ENCODE results near the gene ZNF606.

ZNF606 gene

GRCh38 chr19:58002384-58003173 lies at the start of gene ZNF606:
Gene ZNF606 (minus strand): TSS chr19:58002820. CDS start chr19:58001319, 1,501 bp downstream.
- DNase-seq, result peak; percentile 90

DNA sequence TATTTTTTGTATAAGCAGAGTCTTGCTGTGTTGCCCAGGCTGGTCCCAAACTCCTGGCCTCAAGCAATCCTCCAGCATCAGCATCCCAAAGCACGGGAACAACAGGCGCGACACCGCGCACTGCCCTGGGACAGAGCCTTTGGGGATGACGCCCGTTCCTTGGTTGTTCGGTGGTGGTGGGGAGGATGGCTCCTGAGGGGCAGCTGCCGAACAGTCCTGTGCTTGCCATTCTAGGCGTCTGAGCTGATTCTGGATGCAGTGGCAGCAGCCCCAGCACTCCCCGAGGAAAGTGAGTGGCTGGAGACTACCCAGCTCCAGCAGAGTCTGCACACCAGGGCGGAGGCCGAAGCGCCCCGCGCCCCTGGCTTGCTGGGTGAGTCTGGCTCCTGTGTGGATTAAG lies 49.6 kb upstream of the ZNF606 start:
- DNase-seq, result no peak

DNA sequence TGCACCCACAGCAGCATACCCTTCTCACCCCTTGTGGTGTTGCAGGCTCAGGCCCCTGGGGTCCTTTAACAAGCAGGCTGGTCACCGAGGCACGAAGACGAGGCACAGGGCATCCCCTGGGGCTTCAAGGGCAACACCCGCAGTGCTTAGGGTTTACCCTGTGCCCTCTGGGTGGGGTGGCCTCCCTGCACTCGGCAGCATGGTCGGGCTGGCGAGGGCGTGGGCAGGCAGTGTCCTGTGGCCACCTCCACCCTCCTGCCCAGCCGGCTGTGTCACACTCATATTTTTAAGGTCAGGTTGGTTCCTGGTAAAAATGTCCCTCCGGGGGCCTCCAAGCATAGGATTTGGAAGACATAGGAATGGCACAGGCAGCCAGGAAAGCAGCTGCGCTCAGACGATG lies 45.1 kb upstream of the ZNF606 start:
- DNase-seq, result no peak

DNA sequence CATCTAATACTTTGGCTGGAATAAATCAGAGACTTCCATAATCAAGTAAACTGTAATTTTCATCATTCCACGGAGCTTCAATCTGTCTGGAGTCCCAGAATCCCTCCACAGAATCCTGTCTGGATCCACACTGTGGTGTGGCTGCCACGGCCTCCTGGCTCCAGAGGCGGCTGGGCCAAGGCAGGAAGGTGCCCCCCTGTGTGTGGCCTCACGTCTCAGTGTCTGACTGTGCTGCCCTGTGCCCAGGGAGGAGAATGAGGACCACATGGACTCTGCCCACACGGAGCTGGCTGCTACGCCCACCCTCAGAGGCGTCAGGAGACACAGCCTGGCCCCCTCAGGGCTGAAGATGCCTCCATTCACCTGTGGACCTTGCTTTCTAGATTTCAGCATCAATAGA lies 44.2 kb upstream of the ZNF606 start:
- DNase-seq, result no peak

GRCh38 chr19:58045411-58046050 lies 42.9 kb upstream of the ZNF606 start:
- no peak for DNase-seq

DNA sequence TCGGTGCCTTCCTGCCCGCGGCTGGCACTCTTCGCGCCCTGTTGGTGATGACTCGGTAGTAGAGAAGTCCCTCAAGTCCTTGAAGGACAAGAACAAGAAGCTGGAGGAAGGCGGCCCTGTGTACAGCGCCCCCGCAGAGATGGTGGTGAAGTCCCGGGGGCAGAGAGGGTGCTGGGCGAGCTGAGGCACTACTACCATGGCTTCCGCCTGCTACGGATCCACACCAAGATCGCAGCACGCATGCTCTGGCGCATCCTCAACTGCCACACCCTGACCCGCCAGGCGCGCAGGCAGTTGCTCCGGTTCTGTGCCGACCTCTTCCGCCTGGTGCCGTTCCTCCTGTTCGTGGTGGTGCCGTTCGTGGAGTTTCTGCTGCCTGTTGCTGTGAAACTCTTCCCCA lies 42.3 kb upstream of the ZNF606 start:
- no peak for DNase-seq

DNA sequence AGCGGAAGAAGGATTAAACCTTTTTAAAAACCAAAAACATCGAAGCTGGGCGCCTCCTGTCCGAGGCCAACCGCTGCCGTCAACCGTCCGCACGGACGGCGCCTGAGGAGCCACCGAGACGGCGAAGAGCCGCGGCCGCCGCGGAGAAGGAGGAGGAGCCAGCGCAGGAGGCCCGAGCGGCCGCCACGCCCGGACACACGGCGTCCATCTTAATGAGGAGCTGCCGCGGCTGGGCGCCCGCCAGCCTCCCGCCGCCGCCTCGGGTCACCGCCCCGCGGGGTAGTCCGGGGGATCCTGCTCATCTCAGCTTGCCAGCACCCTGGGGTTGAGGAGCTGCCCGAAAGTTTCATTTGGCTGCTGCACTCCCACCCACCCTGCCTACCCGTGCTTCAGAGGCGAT lies 41.8 kb upstream of the ZNF606 start:
- no peak for DNase-seq

- no peak for DNase-seq
Observed at GRCh38 chr19:58042495-58043340, 40.1 kb upstream of the ZNF606 start.

DNA sequence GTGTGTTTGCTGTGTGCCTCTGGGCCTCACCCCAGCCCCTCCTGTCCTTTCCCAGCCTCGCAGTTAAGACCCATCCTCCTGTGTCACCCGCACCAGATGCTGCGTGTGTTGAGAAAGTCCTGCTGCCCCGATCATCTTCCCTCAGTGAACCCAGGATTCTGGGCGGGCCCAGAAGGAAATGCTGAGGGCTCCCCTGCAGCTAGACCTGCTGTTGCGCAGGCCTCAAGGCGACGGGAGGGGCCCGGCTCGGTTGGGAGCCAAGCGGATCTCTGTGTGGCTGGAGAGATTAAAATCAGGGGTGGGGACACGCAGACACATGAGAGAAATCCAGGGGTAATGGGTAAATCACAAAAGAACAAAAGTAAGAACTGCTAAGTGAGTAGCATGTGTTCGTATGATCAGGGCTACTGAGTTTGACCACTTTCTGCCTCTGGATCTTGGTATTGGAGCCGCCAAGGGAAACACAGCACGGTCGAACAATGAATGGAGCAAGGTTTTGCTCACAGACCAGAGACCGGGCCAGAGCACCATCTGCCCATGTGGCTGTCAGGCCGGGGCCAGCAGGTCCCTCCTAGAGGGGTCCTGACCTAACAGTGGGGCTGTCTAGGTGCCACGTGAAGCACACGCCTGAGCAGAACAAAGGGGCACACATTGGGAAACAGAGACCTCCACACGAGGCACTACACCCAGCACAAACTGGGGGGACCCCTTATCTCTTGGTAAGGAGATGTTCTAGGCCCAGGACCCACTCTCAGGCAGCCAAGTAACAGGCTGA lies 38.3 kb upstream of the ZNF606 start:
- no peak for DNase-seq

- DNase-seq, result peak; percentile 85
Observed at GRCh38 chr19:58038688-58039204, 36.1 kb upstream of the ZNF606 start.

- no peak for DNase-seq
Observed at GRCh38 chr19:58037927-58038687, 35.5 kb upstream of the ZNF606 start.

DNA sequence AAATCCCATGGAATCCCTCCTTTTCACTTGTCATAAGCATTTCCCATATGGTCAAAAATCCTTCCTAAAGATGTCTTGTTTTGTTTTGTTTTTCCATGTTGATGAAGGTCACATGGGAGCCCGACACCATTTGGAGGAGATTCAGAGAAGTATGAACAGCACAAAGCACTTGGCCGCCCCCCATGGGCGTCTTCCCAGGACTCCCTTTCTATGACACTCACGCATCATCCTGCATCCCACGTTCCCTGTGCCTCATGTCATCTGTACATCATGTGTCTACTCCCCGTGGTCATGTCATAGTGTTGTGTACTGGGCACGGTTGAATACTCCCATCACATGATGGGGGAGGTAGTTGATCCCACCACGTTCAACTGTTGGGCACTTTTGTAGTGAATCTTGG lies 33.2 kb upstream of the ZNF606 start:
- DNase-seq, result no peak

- no peak for DNase-seq
Observed at GRCh38 chr19:58034477-58034793, 31.8 kb upstream of the ZNF606 start.

- peak; percentile 98 for DNase-seq
Observed at GRCh38 chr19:58033741-58034476, 31.3 kb upstream of the ZNF606 start, which contains the start of gene ZSCAN1. Gene ZSCAN1 (plus strand): TSS chr19:58034025. CDS start chr19:58037837, 3,812 bp downstream.

DNA sequence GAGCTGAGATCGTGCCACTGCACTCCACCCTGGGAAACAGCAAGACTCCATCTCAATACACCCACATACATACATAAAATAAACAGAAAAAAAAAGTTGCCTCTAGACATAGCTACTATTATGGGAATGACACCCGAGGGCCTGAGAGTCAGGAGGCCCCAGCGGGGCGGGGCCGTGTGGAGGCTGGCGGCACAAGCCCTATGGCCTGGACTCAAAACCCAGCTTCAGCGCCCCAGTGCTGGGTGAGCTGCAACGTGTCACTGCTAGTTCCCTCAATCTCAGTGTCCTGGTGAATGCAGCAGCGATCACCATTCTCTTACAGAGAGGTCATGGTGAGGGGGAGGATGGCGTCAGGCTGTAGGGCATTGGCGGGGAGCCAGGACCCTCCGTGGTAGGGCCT lies 22.0 kb upstream of the ZNF606 start:
- DNase-seq, result no peak

GRCh38 chr19:58022283-58022660 lies 19.7 kb upstream of the ZNF606 start:
- no peak for DNase-seq

DNA sequence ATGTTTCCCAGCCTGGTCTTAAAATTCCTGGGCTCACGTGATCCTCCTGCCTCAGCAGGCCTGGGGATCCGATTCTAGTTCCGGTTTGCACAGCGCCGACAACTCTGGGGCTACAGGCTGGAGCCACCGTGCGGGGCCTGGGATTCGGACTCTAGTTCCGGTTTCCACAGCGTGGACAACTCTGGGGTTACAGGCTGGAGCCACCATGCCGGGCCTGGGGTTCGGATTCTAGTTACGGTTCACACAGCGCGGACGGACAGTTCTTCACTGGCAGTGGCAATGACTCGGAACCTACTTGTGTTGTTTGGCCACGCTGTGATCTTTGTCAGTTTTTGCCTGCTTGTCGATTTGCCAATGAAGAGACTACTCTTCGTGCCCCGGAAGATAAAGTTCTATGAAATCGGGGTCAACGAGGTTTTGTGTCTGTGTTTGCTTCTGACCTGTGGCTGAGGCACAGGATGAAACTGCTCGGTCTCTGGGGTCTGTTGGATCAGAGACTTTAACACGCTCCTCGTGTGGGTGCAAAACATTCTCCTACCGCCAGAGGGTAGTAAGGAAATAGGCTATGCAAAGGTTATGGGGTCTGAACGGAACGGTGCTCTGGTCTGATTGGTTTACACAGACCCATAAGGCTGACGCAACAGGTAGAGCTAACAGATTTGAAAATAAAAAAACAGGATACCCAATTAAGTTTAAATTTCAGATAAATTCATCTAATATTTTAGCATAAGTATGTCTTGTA lies 19.1 kb upstream of the ZNF606 start:
- DNase-seq, result peak; percentile 93

DNA sequence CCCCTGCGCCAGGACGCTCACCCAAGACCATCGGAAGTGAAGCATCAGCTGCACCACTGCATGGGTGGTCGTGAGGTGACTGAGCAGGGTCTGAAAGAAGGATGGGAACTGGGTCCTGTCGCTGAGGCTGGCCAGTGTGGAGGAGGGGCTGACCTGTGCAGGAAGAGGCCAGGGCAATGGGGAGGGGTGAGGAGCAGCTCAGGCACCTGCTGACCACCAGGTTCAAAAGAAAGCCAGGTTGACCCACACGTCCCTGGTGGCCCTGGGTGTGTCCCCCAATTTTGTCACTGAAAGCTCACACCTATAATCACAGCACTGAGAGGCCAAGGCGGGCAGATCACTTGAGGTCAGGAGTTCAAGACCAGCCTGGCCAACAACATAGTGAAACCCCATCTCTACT lies 17.5 kb upstream of the ZNF606 start:
- DNase-seq, result no peak

DNA sequence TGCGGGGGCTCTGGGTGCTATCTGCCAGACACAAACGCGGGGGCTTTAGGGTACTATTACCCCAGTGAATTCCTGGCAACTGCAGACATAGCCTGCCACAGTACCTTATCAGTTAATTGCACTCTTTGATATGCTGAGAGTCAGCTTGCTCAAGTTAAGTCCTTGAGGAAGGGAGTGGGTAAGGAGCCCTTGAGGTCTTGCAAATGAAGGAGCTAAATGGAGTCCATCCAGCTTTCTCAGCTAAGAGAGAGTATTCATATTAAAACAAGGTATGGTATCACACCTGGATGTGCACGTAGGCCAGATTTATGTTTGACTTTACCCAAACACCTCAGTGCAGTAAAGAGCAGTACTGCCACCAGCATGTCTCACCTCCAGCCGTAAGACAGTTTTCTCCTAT lies 11.5 kb upstream of the ZNF606 start:
- DNase-seq, result peak; percentile 79

DNA sequence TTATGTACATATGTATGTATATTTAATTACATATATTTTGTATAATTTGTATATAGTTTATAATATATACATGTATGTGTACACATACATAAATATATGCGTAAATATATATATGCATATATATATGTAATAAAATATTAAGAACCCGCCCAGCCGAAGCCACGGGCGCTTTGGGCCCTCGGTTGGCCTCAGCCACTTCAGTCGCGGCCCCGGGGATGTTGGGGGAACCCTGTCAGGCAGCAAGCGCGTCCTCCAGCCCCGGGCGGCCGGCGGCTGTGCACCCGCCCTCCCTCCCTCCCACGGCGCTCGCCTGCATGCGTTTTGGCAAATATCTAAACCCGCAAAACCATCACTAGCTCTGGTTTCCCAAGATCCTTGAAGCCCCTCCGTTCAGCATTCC lies 7.9 kb upstream of the ZNF606 start:
- DNase-seq, result no peak
